HCT116 (cell line): ENCODE data around the gene TAF4B. TPM values are rescaled to one million over a fixed set of nuclear protein-coding genes. Genes with fewer than 3 reads are reported as not detected.

Experiments
- ATAC-seq: fragments of 200-7000 bp; cut with Tn5 transposase; 2 replicates; pipeline ENCODE4 v1.9.1; 2020; ENCODE audit warnings: mild to moderate bottlenecking, moderate library complexity
- BruUV-seq: library from RNA; stranded (reverse); fragments of 400-500 nt; replicated peaks from 2 replicates; lab custom pipeline; 2021; lab: Mats Ljungman, UMichigan
- CTCF ChIA-PET: fragments of 300-600 bp; sonication (Branson Sonifier 250); formaldehyde crosslinking; loops from one replicate; lab custom pipeline; 2021; ENCODE audit warnings: antibody characterized with exemption; lab: Charles Lee
- POLR2A ChIA-PET: fragments of 300-600, 350-600 bp; sonication (Branson Sonifier 250); formaldehyde crosslinking; loops from one replicate; lab custom pipeline; 2021; ENCODE audit warnings: antibody characterized with exemption; lab: Charles Lee
- RAD21 ChIA-PET, 2 experiments: fragments of 300-600 bp; sonication (Branson Sonifier 250); formaldehyde crosslinking; loops; one replicate each; lab custom pipeline; 2023; ENCODE audit warnings: low total read pairs in 2 of 2; ENCODE audit not compliant: uncharacterized antibody in 2 of 2, unreplicated experiment in 2 of 2, low non-redundant PET in 1 of 2; lab: Charles Lee
- DNase-seq: peaks from one replicate; pipeline ENCODE4 v3.0.0-alpha.2; 2010; ENCODE audit warnings: low read depth, low spot score
- H2AFZ ChIP-seq: fragments of 200-600 bp; shearing (Covaris generic), sonication (generic); 2 replicates; pipeline ENCODE4 v1.6.1; 2017; ENCODE audit warnings: low read depth, mixed run types, mixed read lengths, antibody characterized with exemption, low read length; ENCODE audit not compliant: poor library complexity, severe bottlenecking
- H3K27ac ChIP-seq: 2 replicates; pipeline ENCODE4 v1.5.1; 2012; ENCODE audit warnings: low read depth, low read length
- H3K27me3 ChIP-seq: fragments of 200-600 bp; sonication (generic); 2 replicates; pipeline ENCODE4 v1.6.1; 2016; ENCODE audit warnings: mixed run types, low read length, mixed read lengths; ENCODE audit not compliant: insufficient read depth
- H3K36me3 ChIP-seq, 2 experiments: fragments of 200-500 bp in 1 of 2; fragments of 200-600 bp in 1 of 2; sonication (Bioruptor generic) in 1 of 2; sonication (generic) in 1 of 2; 2 replicates each; pipeline versions ENCODE4 v1.5.1 to v1.6.1; 2014 to 2016; ENCODE audit warnings: low read length in 2 of 2, inconsistent platforms in 1 of 2, mixed read lengths in 1 of 2, mixed run types in 1 of 2; ENCODE audit not compliant: insufficient read depth in 2 of 2, control insufficient read depth in 1 of 2
- H3K4me1 ChIP-seq, 2 experiments: fragments of 200-600 bp in 1 of 2; sonication (generic) in 1 of 2; 2 replicates each; pipeline versions ENCODE4 v1.5.1 to v1.6.1; 2012 to 2017; ENCODE audit warnings: low read length in 2 of 2, inconsistent platforms in 1 of 2, mild to moderate bottlenecking in 1 of 2, mixed read lengths in 1 of 2, mixed run types in 1 of 2, moderate library complexity in 1 of 2; ENCODE audit not compliant: insufficient read depth in 2 of 2, control insufficient read depth in 1 of 2
- H3K4me2 ChIP-seq: fragments of 200-600 bp; sonication (generic); 2 replicates; pipeline ENCODE4 v1.6.1; 2017; ENCODE audit warnings: mixed run types, low read length, mixed read lengths
- H3K4me3 ChIP-seq, 2 experiments: fragments of 200-600 bp in 1 of 2; sonication (generic) in 1 of 2; replicated peaks in 1 of 2; 2 replicates each; pipeline ENCODE4 v1.5.1; 2011 to 2016; ENCODE audit warnings: low read length in 2 of 2, control low read depth in 1 of 2, low read depth in 1 of 2, mild to moderate bottlenecking in 1 of 2, mixed read lengths in 1 of 2, mixed run types in 1 of 2
- H3K79me2 ChIP-seq: fragments of 200-600 bp; sonication (generic); 2 replicates; pipeline ENCODE4 v1.6.1; 2017; ENCODE audit warnings: mild to moderate bottlenecking, mixed run types, low read length, moderate library complexity, mixed read lengths; ENCODE audit not compliant: insufficient read depth
- H3K9ac ChIP-seq: fragments of 200-600 bp; sonication (generic); 2 replicates; pipeline ENCODE4 v1.6.1; 2016; ENCODE audit warnings: low read length, mixed read lengths
- H3K9me2 ChIP-seq: fragments of 200-600 bp; sonication (generic), shearing (Covaris generic); 2 replicates; pipeline ENCODE4 v1.6.1; 2017; ENCODE audit warnings: mixed run types, mild to moderate bottlenecking, moderate library complexity; ENCODE audit not compliant: insufficient read depth
- H3K9me3 ChIP-seq, 2 experiments: fragments of 200-500 bp in 1 of 2; fragments of 200-600 bp in 1 of 2; sonication (Bioruptor generic) in 1 of 2; sonication (generic) in 1 of 2; 2 replicates each; pipeline ENCODE4 v1.6.1; 2014 to 2017; ENCODE audit warnings: low read length in 2 of 2, mixed read lengths in 2 of 2, inconsistent platforms in 1 of 2, low read depth in 1 of 2, mild to moderate bottlenecking in 1 of 2, mixed run types in 1 of 2, moderate library complexity in 1 of 2; ENCODE audit not compliant: control insufficient read depth in 1 of 2, insufficient read depth in 1 of 2
- H4K20me1 ChIP-seq: fragments of 200-600 bp; sonication (generic), shearing (Covaris generic); 2 replicates; pipeline ENCODE4 v1.6.1; 2017; ENCODE audit warnings: mixed run types, mild to moderate bottlenecking, moderate library complexity; ENCODE audit not compliant: insufficient read depth
- CEBPB ChIP-seq: IDR thresholded peaks from 2 replicates; pipeline ENCODE4 v1.6.1; 2012; ENCODE audit warnings: low read depth
- FOSL1 ChIP-seq: IDR thresholded peaks from 2 replicates; pipeline ENCODE4 v1.6.1; 2012; ENCODE audit warnings: low read depth
- MAX ChIP-seq: IDR thresholded peaks from 2 replicates; pipeline ENCODE4 v1.6.1; 2012
- YY1 ChIP-seq: IDR thresholded peaks from 2 replicates; pipeline ENCODE4 v1.6.1; 2011; ENCODE audit warnings: low read length, low read depth, moderate library complexity, mild to moderate bottlenecking; ENCODE audit not compliant: insufficient replicate concordance; ENCODE audit errors: extremely low read depth
- ZNF274 ChIP-seq: fragments of 200-500 bp; sonication (Bioruptor generic); IDR thresholded peaks from 2 replicates; pipeline ENCODE4 v1.6.1; 2014; ENCODE audit warnings: mild to moderate bottlenecking, low read depth, low read length, inconsistent platforms
- intact Hi-C: fragments of 100-400 bp; cut with micrococcal nuclease; formaldehyde crosslinking; loops from 2 replicates; pipeline ENCODE4 v1.10.0; 2022
- total RNA-seq: library from RNA; stranded (reverse); gene quantifications from one replicate; pipeline ENCODE4 v1.2.1, GENCODE V29; 2021; ENCODE audit not compliant: unreplicated experiment
- TF ChIP-seq, protein P1 (sequence below): IDR thresholded peaks from 2 replicates; pipeline ENCODE4 v1.6.1; 2012; ENCODE audit warnings: low read depth

The TAF4B gene
- total RNA-seq, 1 experiment from 2014 or later, result 17.8 TPM

- TF ChIP-seq CEBPB (no peak), YY1 (peak; percentile 52), MAX (peak; percentile 99), FOSL1 (no peak)
- TF ChIP-seq, protein P1, sequence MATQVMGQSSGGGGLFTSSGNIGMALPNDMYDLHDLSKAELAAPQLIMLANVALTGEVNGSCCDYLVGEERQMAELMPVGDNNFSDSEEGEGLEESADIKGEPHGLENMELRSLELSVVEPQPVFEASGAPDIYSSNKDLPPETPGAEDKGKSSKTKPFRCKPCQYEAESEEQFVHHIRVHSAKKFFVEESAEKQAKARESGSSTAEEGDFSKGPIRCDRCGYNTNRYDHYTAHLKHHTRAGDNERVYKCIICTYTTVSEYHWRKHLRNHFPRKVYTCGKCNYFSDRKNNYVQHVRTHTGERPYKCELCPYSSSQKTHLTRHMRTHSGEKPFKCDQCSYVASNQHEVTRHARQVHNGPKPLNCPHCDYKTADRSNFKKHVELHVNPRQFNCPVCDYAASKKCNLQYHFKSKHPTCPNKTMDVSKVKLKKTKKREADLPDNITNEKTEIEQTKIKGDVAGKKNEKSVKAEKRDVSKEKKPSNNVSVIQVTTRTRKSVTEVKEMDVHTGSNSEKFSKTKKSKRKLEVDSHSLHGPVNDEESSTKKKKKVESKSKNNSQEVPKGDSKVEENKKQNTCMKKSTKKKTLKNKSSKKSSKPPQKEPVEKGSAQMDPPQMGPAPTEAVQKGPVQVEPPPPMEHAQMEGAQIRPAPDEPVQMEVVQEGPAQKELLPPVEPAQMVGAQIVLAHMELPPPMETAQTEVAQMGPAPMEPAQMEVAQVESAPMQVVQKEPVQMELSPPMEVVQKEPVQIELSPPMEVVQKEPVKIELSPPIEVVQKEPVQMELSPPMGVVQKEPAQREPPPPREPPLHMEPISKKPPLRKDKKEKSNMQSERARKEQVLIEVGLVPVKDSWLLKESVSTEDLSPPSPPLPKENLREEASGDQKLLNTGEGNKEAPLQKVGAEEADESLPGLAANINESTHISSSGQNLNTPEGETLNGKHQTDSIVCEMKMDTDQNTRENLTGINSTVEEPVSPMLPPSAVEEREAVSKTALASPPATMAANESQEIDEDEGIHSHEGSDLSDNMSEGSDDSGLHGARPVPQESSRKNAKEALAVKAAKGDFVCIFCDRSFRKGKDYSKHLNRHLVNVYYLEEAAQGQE, result no peak
Observed at GRCh38 chr18:26226229-26227050, at the start of gene TAF4B (continued).

GRCh38 chr18:26181343-26181826 lies 44.9 kb upstream of the TAF4B start:
- no TSS peak for BruUV-seq
- ChIA-PET RAD21 (no interaction called here), CTCF (no interaction called here), POLR2A (no interaction called here)
- Histone ChIP-seq H3K27ac (no peak overlapping the region), H3K4me3 (no peak overlapping the region), H3K36me3 (no peaks in the 10 kb centered on the region), H3K4me1 (no peaks in the 10 kb centered on the region; a peak in 1 of 4 replicates), H3K4me2 (no peak overlapping the region), H2AFZ (no peak overlapping the region), H3K27me3 (no peaks in the 10 kb centered on the region), H3K9me2 (no peaks in the 10 kb centered on the region), H3K79me2 (no peaks in the 10 kb centered on the region), H4K20me1 (no peaks in the 10 kb centered on the region), H3K9me3 (no peaks in the 10 kb centered on the region), H3K9ac (no peak overlapping the region)
- no peak for DNase-seq
- intact Hi-C loops, result no loop called here
- no peak for TF ChIP-seq ZNF274
- ATAC-seq, result no peak
